GM12878 (cell line): ENCODE results near the gene MFSD6. TPM values are rescaled to one million over a fixed set of nuclear protein-coding genes. Genes with fewer than 3 reads are reported as not detected.

Experiments used
- ATAC-seq: fragments of 200-7000 bp; cut with Tn5 transposase; 3 replicates; pipeline ENCODE4 v1.9.1; 2020; ENCODE audit warnings: mild to moderate bottlenecking, moderate library complexity
- BruUV-seq: library from RNA; stranded (reverse); fragments of 400-500 nt; replicated peaks from 2 replicates; lab custom pipeline; 2021; lab: Mats Ljungman, UMichigan
- CTCF ChIA-PET: fragments of 300-600 bp; sonication (Branson Sonifier 250); formaldehyde crosslinking; extraction: SDS; loops from one replicate; lab custom pipeline; 2021; ENCODE audit warnings: inconsistent platforms; lab: Yijun Ruan, JAX
- POLR2A ChIA-PET: fragments of 350-600 bp; formaldehyde crosslinking; extraction: SDS; loops from one replicate; lab custom pipeline; 2021; ENCODE audit warnings: inconsistent platforms; lab: Charles Lee
- RAD21 ChIA-PET: fragments of 300-600 bp; sonication (Branson Sonifier 250); formaldehyde crosslinking; loops from one replicate; lab custom pipeline; 2023; ENCODE audit warnings: antibody characterized with exemption; ENCODE audit not compliant: unreplicated experiment; lab: Charles Lee
- SMC1A ChIA-PET: fragments of 300-600 bp; sonication (Branson Sonifier 250); formaldehyde crosslinking; loops from one replicate; lab custom pipeline; 2023; ENCODE audit not compliant: unreplicated experiment, uncharacterized antibody; lab: Charles Lee
- DNase-seq: peaks from one replicate; pipeline ENCODE4 v3.0.0-alpha.2; 2011; ENCODE audit warnings: low read depth, low spot score
- FAIRE-seq: peaks from 3 replicates; lab custom pipeline; 2011; peaks lifted over from hg19 to GRCh38; lab: Jason Lieb, UNC
- H2AFZ ChIP-seq: 2 replicates; pipeline ENCODE4 v1.6.0; 2011; ENCODE audit warnings: low read depth, low read length, control low read depth; ENCODE audit not compliant: control insufficient read depth
- H3K27ac ChIP-seq: 2 replicates; pipeline ENCODE4 v1.5.1; 2011; ENCODE audit warnings: control low read depth; ENCODE audit not compliant: control insufficient read depth, insufficient read depth
- H3K27me3 ChIP-seq, 2 experiments: replicated peaks in 1 of 2; 2 replicates each; pipeline versions ENCODE4 v1.6.0 to v1.6.1; 2011; ENCODE audit warnings: low read length in 1 of 2; ENCODE audit not compliant: control insufficient read depth in 2 of 2, insufficient read depth in 2 of 2
- H3K36me3 ChIP-seq, 2 experiments: 2 replicates each; pipeline ENCODE4 v1.5.1; 2011; ENCODE audit warnings: low read length in 1 of 2; ENCODE audit not compliant: control insufficient read depth in 2 of 2, insufficient read depth in 2 of 2
- H3K4me1 ChIP-seq: 2 replicates; pipeline ENCODE4 v1.6.1; 2011; ENCODE audit warnings: mild to moderate bottlenecking, low read length, moderate library complexity, mixed read lengths; ENCODE audit not compliant: control insufficient read depth, insufficient read depth
- H3K4me2 ChIP-seq: 2 replicates; pipeline ENCODE4 v1.6.0; 2011; ENCODE audit warnings: control low read depth; ENCODE audit not compliant: control insufficient read depth, insufficient read depth
- H3K4me3 ChIP-seq: fragments of 200-600 bp; sonication (generic); 2 replicates; pipeline ENCODE4 v1.5.1; 2016
- H3K79me2 ChIP-seq: 2 replicates; pipeline ENCODE4 v1.6.0; 2011; ENCODE audit warnings: low read length; ENCODE audit not compliant: control insufficient read depth, insufficient read depth
- H3K9ac ChIP-seq: 2 replicates; pipeline ENCODE4 v1.8.0; 2011; ENCODE audit warnings: low read length, control low read depth, mixed read lengths; ENCODE audit not compliant: control insufficient read depth, insufficient read depth
- H3K9me3 ChIP-seq: replicated peaks from 3 replicates; pipeline ENCODE4 v1.5.1; 2011; ENCODE audit warnings: mild to moderate bottlenecking, low read length; ENCODE audit not compliant: control insufficient read depth, insufficient read depth
- H4K20me1 ChIP-seq: 2 replicates; pipeline ENCODE4 v1.6.0; 2011; ENCODE audit not compliant: control insufficient read depth, insufficient read depth
- ESRRA ChIP-seq: IDR thresholded peaks from 2 replicates; pipeline ENCODE4 v1.6.1; 2012; ENCODE audit warnings: mild to moderate bottlenecking, low read length, improper control_type of control experiment
- FOS ChIP-seq: IDR thresholded peaks from 3 replicates; pipeline ENCODE4 v1.6.1; 2011; ENCODE audit warnings: borderline replicate concordance; ENCODE audit not compliant: insufficient read length; ENCODE audit errors: extremely low read depth
- HDGF ChIP-seq: fragments of 450-650 bp; IDR thresholded peaks from 2 replicates; pipeline ENCODE4 v1.6.1; 2016; ENCODE audit warnings: antibody characterized with exemption
- KLF5 ChIP-seq: fragments of 450-650 bp; IDR thresholded peaks from 2 replicates; pipeline ENCODE4 v1.6.1; 2014; ENCODE audit warnings: mild to moderate bottlenecking; ENCODE audit not compliant: partially characterized antibody
- POLR2A ChIP-seq: IDR thresholded peaks from 2 replicates; pipeline ENCODE4 v1.6.1; 2011; ENCODE audit warnings: low read depth, mild to moderate bottlenecking, low read length
- WRNIP1 ChIP-seq: IDR thresholded peaks from 2 replicates; pipeline ENCODE4 v1.6.1; 2011; ENCODE audit warnings: low read depth, low read length, improper control_type of control experiment, borderline replicate concordance
- WGBS: methylation state at CpG from one replicate; pipeline ENCODE4 v1.1.6; 2016; ENCODE audit warnings: low lambda C conversion rate; ENCODE audit not compliant: insufficient replicate concordance, insufficient coverage; ENCODE audit errors: missing lambda C conversion rate; 5-methylcytosine and 5-hydroxymethylcytosine counted together
- in situ Hi-C: fragments of 300-500 bp; cut with MboI; formaldehyde crosslinking; loops from 9 replicates; pipeline ENCODE4 v1.14.3; 2018; ENCODE audit warnings: mixed read lengths
- intact Hi-C: fragments of 100-400 bp; cut with micrococcal nuclease; formaldehyde crosslinking; loops from one replicate; pipeline ENCODE4 v1.14.2; 2022; ENCODE audit not compliant: unreplicated experiment
- polyA plus RNA-seq, 11 experiments: library from polyadenylated mRNA; depleted of rRNA in 4 of 11; unstranded in 6 of 11; stranded (reverse) in 5 of 11; fragments of >200 nt; fragmentation: Nextera tagmentation in 4 of 11; fragmentation: Illumina TruSeq in 1 of 11; extraction: Ambion mirVana in 4 of 11; extraction: Trizol in 1 of 11; gene quantifications; 1 replicate in 1 of 11; 2 replicates in 10 of 11; pipeline versions ENCODE4 v1.2.1 to v1.2.3, GENCODE V29; 2011 to 2016; ENCODE audit warnings: inconsistent platforms in 2 of 11, missing spikeins in 2 of 11, low read depth in 1 of 11
- total RNA-seq, 4 experiments: library from RNA; depleted of rRNA in 3 of 4; stranded (reverse); fragments of >200 nt in 3 of 4; fragmentation: Illumina TruSeq in 1 of 4; extraction: Trizol in 1 of 4; gene quantifications; 2 replicates each; pipeline versions ENCODE4 v1.2.1 to v1.2.3, GENCODE V29; 2013 to 2021
- TF ChIP-seq, protein P1 (sequence below): IDR thresholded peaks from 2 replicates; pipeline ENCODE4 v1.6.1; 2011; ENCODE audit warnings: borderline replicate concordance, low read depth, mild to moderate bottlenecking, moderate library complexity, mixed read lengths, low read length; ENCODE audit not compliant: insufficient read depth; ENCODE audit errors: extremely low read length
- TF ChIP-seq, protein P2 (sequence below): fragments of 450-650 bp; IDR thresholded peaks from 2 replicates; pipeline ENCODE4 v1.6.1; 2017; ENCODE audit warnings: mild to moderate bottlenecking, low read depth, inconsistent platforms; ENCODE audit not compliant: poor library complexity, severe bottlenecking
- TF ChIP-seq, protein P3 (sequence below): fragments of 450-650 bp; IDR thresholded peaks from 2 replicates; pipeline ENCODE4 v1.6.1; 2017; ENCODE audit warnings: antibody characterized with exemption, mild to moderate bottlenecking, moderate library complexity

Gene MFSD6
- total and polyA plus RNA-seq, 10 of the 15 experiments (the other 5 are each of a cell fraction or from before 2014, with no cell fraction given): 6.7 to 42.6 (median 24.2) TPM

DNA sequence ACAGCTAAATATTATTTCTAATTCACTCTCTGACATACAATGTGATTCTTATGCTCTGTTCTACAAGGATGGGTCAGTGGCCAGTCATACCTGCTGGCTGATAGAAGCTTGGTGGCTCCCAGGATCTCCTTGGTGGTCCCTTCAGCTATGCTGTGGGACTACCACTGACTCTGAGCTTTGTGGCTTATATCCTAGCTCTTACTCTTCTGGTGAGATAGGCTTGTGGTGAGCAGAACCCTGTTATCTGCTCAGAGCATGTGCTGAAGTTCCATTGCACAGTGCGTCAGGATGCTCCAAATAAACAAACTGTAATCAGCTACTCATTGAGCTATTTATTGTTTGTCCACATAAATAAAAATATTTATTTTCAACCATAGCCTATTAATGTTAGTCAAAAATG lies 51.7 kb downstream of the MFSD6 start:
- Histone ChIP-seq H3K9me3 (no peaks in the 10 kb centered on the region), H3K9ac (no peak overlapping the region), H3K4me1 (peaks cover 11% of the 10 kb centered on the region), H3K4me2 (no peak overlapping the region), H3K27me3 (no peaks in the 10 kb centered on the region), H3K79me2 (peaks cover 10% of the 10 kb centered on the region), H2AFZ (no peak overlapping the region)
- FAIRE-seq (no peak), ATAC-seq (no peak)
- intact Hi-C loops: no loop called here
- in situ Hi-C loops: no loop called here
- ChIA-PET SMC1A (interaction anchor here (0.8 to 6.0 kb wide), 6 partner anchors 9 to 45 kb away, joined by 3 to 30 read pairs (median 10); no protein-coding TSS in a partner anchor), CTCF (interaction anchor here (0.6 to 1.7 kb wide), 6 partner anchors 12 to 1355 kb away, joined by 3 to 6 read pairs (median 4); no protein-coding TSS in a partner anchor)
- no peak for TF ChIP-seq WRNIP1
- TF ChIP-seq, protein P1, sequence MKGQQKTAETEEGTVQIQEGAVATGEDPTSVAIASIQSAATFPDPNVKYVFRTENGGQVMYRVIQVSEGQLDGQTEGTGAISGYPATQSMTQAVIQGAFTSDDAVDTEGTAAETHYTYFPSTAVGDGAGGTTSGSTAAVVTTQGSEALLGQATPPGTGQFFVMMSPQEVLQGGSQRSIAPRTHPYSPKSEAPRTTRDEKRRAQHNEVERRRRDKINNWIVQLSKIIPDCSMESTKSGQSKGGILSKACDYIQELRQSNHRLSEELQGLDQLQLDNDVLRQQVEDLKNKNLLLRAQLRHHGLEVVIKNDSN: no peak
- TF ChIP-seq, all 136 proteins: peak for 0
- Histone ChIP-seq H3K27ac (no peak overlapping the region), H3K4me3 (no peak overlapping the region), H4K20me1 (no peaks in the 10 kb centered on the region), H3K36me3 (peaks cover 0 to 6% of the 10 kb centered on the region in 2 experiments; a peak in 2 of 4 replicates)
- WGBS: 96% methylated on average over 1 of the region's 1 CpG
- POLR2A ChIA-PET: no interaction called here
- no TSS peak for BruUV-seq
- RAD21 ChIA-PET: interaction anchor here (1.0 kb wide), 1 partner anchor 8 kb away, joined by 3 read pairs; no protein-coding TSS in a partner anchor
- DNase-seq: no peak

DNA sequence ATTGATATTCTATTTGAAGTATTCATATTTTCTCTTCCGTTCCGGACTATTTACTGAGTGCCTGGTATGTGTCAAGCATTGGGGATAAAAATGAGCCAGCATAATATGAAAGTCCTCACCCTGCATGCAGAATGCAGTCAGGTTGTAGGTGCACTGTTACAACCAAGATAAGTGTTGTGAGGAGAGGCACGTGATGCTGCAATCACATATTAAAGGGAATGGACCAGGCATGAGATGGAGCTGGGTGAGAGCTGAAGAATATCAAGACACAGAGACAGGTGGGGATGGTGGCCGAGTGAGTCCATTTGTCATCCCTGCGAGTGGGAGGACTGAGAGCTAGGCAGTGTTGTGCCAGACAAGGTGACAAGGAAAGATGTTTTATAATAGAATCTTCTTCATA lies 52.3 kb downstream of the MFSD6 start:
- H3K27ac ChIP-seq: no peak overlapping the region
- ChIA-PET CTCF (interaction anchor here (0.6 to 2.1 kb wide), 5 partner anchors 13 to 1354 kb away, joined by 3 to 6 read pairs (median 4); no protein-coding TSS in a partner anchor), RAD21 (interaction anchor here (1.0 to 2.8 kb wide), 3 partner anchors 9 to 78 kb away, joined by 3 to 5 read pairs (median 4); no protein-coding TSS in a partner anchor), POLR2A (no interaction called here), SMC1A (interaction anchor here (0.8 to 6.0 kb wide), 5 partner anchors 9 to 46 kb away, joined by 3 to 30 read pairs (median 14); no protein-coding TSS in a partner anchor)
- 78% methylated on average over 5 of the region's 5 CpGs for WGBS
- in situ Hi-C loops (no loop called here), intact Hi-C loops (no loop called here)
- DNase-seq (no peak), FAIRE-seq (no peak), ATAC-seq (no peak)
- H4K20me1 ChIP-seq: no peaks in the 10 kb centered on the region
- no peak overlapping the region for H3K9ac ChIP-seq
- BruUV-seq: no TSS peak
- peaks cover 0 to 6% of the 10 kb centered on the region in 2 experiments; a peak in 2 of 4 replicates for H3K36me3 ChIP-seq
- H3K4me2 ChIP-seq: no peak overlapping the region
- H3K79me2 ChIP-seq: peaks cover 13% of the 10 kb centered on the region
- H3K4me1 ChIP-seq: peaks cover 15% of the 10 kb centered on the region
- no peaks in the 10 kb centered on the region for H3K9me3 ChIP-seq
- no peak overlapping the region for H3K4me3 ChIP-seq
- no peak overlapping the region for H2AFZ ChIP-seq
- no peaks in the 10 kb centered on the region for H3K27me3 ChIP-seq
- TF ChIP-seq HDGF: no peak
- no peak for TF ChIP-seq POLR2A
- TF ChIP-seq, protein P2, sequence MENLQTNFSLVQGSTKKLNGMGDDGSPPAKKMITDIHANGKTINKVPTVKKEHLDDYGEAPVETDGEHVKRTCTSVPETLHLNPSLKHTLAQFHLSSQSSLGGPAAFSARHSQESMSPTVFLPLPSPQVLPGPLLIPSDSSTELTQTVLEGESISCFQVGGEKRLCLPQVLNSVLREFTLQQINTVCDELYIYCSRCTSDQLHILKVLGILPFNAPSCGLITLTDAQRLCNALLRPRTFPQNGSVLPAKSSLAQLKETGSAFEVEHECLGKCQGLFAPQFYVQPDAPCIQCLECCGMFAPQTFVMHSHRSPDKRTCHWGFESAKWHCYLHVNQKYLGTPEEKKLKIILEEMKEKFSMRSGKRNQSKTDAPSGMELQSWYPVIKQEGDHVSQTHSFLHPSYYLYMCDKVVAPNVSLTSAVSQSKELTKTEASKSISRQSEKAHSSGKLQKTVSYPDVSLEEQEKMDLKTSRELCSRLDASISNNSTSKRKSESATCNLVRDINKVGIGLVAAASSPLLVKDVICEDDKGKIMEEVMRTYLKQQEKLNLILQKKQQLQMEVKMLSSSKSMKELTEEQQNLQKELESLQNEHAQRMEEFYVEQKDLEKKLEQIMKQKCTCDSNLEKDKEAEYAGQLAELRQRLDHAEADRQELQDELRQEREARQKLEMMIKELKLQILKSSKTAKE: no peak
- no peak for TF ChIP-seq WRNIP1
- TF ChIP-seq ESRRA: no peak
- TF ChIP-seq KLF5: no peak
- TF ChIP-seq FOS: no peak
- TF ChIP-seq, protein P3, sequence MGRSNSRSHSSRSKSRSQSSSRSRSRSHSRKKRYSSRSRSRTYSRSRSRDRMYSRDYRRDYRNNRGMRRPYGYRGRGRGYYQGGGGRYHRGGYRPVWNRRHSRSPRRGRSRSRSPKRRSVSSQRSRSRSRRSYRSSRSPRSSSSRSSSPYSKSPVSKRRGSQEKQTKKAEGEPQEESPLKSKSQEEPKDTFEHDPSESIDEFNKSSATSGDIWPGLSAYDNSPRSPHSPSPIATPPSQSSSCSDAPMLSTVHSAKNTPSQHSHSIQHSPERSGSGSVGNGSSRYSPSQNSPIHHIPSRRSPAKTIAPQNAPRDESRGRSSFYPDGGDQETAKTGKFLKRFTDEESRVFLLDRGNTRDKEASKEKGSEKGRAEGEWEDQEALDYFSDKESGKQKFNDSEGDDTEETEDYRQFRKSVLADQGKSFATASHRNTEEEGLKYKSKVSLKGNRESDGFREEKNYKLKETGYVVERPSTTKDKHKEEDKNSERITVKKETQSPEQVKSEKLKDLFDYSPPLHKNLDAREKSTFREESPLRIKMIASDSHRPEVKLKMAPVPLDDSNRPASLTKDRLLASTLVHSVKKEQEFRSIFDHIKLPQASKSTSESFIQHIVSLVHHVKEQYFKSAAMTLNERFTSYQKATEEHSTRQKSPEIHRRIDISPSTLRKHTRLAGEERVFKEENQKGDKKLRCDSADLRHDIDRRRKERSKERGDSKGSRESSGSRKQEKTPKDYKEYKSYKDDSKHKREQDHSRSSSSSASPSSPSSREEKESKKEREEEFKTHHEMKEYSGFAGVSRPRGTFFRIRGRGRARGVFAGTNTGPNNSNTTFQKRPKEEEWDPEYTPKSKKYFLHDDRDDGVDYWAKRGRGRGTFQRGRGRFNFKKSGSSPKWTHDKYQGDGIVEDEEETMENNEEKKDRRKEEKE: no peak
